LoVo (cell line): ENCODE results near the gene DENND1A.
"Not testable (repeated sequence)": the region's sequence is repeated elsewhere in the genome, so short reads cannot be mapped to it uniquely, and the experiment has no call there.

Source experiments
- DNase-seq: peaks from one replicate; pipeline ENCODE4 v3.0.0-alpha.2; 2016; ENCODE audit warnings: low spot score

The DENND1A gene

GRCh38 chr9:123815856-123816255 is 114.1 kb downstream of the DENND1A start:
- not testable (repeated sequence) for DNase-seq

- DNase-seq, result no peak
These were observed 115.4 kb downstream of the DENND1A start for GRCh38 chr9:123814496-123814895.

- DNase-seq, result no peak
These were observed 116.9 kb downstream of the DENND1A start for GRCh38 chr9:123812984-123813383.

GRCh38 chr9:123807251-123807650 is 122.7 kb downstream of the DENND1A start:
- DNase-seq, result no peak

- DNase-seq, result no peak
These were observed 123.1 kb downstream of the DENND1A start for GRCh38 chr9:123806829-123807228.

- no peak for DNase-seq
These were observed 131.7 kb downstream of the DENND1A start for GRCh38 chr9:123798195-123798594.

GRCh38 chr9:123796618-123797484 is 133.1 kb downstream of the DENND1A start:
- no peak for DNase-seq

- no peak for DNase-seq
These were observed 133.8 kb downstream of the DENND1A start for GRCh38 chr9:123796094-123796493.

GRCh38 chr9:123795336-123795735 is 134.6 kb downstream of the DENND1A start:
- DNase-seq, result no peak

- no peak for DNase-seq
These were observed 137.4 kb downstream of the DENND1A start for GRCh38 chr9:123792501-123792900.

GRCh38 chr9:123789554-123790292 is 140.2 kb downstream of the DENND1A start:
- DNase-seq, result no peak

GRCh38 chr9:123787416-123787815 is 142.5 kb downstream of the DENND1A start:
- DNase-seq, result no peak

- no peak for DNase-seq
These were observed 145.4 kb downstream of the DENND1A start for GRCh38 chr9:123784518-123784917.

GRCh38 chr9:123778232-123778902 is 151.6 kb downstream of the DENND1A start:
- DNase-seq, result no peak

GRCh38 chr9:123776708-123777537 is 153.0 kb downstream of the DENND1A start:
- no peak for DNase-seq

- no peak for DNase-seq
These were observed 154.3 kb downstream of the DENND1A start for GRCh38 chr9:123775289-123776284.

GRCh38 chr9:123773783-123774182 is 156.1 kb downstream of the DENND1A start:
- no peak for DNase-seq

GRCh38 chr9:123772967-123773366 is 157.0 kb downstream of the DENND1A start:
- DNase-seq, result no peak

- DNase-seq, result no peak
These were observed 157.6 kb downstream of the DENND1A start for GRCh38 chr9:123772374-123772773.

GRCh38 chr9:123771690-123772089 is 158.2 kb downstream of the DENND1A start:
- DNase-seq, result no peak
